ENCODE data around the gene MTNR1A.

Gene MTNR1A

DNA sequence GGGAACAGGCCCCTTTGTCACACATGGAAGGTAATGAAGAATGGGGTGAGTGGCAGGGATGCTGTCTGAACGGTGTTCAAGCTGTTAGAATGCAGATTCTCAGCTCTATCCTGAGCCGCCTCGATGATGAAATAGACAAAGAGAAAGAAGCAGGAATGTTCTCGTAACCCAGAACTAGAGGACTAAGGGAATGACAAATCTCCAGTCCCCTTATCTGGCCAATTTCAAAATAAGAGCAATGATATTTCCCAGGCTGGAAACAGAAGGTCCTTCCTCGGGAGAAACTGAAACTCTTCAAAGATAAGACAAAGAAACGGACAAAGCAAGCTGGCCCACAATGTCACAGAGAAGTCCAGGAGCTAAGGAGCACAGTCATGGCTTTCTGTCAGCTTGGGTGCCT lies 29.5 kb upstream of the MTNR1A start:
- Histone ChIP-seq H3K9ac (ENCODE audit: low read depth, low read length) (no peak overlapping the region), H3K36me3 (ENCODE audit: insufficient read depth, low read length) (peaks cover 11% of the 10 kb centered on the region), H3K4me1 (ENCODE audit: insufficient read depth, low read length) (no peaks in the 10 kb centered on the region), H3K9me3 (ENCODE audit: control insufficient read depth, insufficient read depth, low read length) (peaks cover 5% of the 10 kb centered on the region)

DNA sequence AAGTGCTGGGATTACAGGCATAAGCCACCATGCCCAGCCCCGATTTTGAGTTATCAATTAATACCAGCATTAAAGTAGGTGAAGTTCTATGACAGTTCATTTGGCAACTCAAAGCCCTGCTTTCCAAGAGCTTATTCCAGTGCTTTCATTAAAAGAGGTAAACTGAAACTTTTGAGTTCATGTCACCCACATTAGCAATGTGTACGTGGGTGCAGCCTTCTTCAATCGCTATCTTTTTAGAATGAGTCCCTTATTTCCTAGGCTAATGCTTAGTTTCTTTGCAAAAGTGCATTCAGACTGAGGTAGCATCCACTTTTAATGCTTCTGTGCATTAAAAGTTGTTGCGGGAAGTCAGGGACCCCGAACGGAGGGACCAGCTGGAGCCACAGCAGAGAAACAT lies 26.1 kb upstream of the MTNR1A start:
- Histone ChIP-seq H3K9me3 (ENCODE audit: control insufficient read depth, insufficient read depth, low read length) (peaks cover 5% of the 10 kb centered on the region), H3K36me3 (ENCODE audit: insufficient read depth, low read length) (peaks cover 4% of the 10 kb centered on the region), H3K9ac (ENCODE audit: low read depth, low read length) (no peak overlapping the region), H3K4me1 (ENCODE audit: insufficient read depth, low read length) (no peaks in the 10 kb centered on the region)

DNA sequence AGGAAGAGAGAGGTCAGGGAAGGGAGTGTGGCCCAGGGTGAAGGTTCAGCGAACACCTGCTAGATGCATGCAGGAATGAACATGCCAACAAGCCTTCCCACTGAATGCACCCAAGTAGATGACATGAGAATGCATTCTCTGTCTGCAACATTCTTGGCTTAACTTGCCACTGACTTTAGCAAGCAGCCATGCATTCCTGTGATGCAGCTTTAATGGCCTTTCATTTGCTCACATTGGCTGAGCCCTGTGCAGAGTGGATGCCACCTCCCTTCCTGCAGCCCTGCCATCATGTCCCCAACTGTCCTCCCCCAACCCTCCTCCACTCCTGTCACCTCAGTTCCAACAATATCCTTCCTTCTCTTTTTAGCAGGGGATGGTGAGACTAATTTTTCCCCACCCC lies 25.3 kb upstream of the MTNR1A start:
- Histone ChIP-seq H3K9me3 (ENCODE audit: control insufficient read depth, insufficient read depth, low read length) (peaks cover 5% of the 10 kb centered on the region), H3K36me3 (ENCODE audit: insufficient read depth, low read length) (peaks cover 4% of the 10 kb centered on the region), H3K9ac (ENCODE audit: low read depth, low read length) (no peak overlapping the region), H3K4me1 (ENCODE audit: insufficient read depth, low read length) (no peaks in the 10 kb centered on the region)

DNA sequence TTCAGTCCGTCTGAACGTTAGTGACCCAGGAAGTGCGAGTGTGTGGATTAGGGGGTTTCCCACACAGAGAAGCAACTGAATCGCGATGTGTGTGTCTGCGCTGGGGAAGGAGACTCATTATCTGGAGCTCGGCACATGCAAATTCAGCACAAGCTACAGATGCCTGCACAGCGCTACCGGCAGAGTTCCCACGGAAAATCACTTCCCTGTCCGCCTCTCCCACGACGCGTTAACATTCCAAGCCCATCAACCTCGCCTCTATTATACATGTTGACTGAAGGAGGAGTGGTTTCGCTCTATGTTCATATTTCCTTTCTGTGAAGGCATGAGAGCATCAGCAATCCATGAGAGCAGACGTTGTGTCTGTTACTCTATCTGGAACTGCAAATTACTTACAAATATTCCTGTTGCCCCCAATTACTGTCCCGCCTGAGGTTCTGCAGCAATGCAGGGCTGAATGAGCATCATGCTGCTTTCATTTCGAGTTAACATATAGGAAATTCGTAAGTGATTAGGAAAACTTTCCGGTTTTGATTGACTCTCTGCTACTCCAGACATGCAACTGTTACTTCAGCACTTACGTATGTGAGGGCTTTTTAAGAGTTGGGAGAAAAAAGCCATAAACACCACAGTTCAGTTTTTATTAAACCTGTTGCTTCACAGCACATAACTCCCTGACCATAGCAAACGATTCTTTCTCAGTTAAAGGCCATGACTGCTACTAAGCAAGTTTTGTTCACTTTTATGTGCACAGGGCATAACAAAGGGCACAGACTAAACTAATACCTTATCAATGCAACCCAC lies 15.0 kb upstream of the MTNR1A start:
- Histone ChIP-seq H3K9ac (ENCODE audit: low read depth, low read length) (no peak overlapping the region), H3K36me3 (ENCODE audit: insufficient read depth, low read length) (no peaks in the 10 kb centered on the region), H3K9me3 (ENCODE audit: control insufficient read depth, insufficient read depth, low read length) (no peaks in the 10 kb centered on the region), H3K4me1 (ENCODE audit: insufficient read depth, low read length) (no peaks in the 10 kb centered on the region)

GRCh38 chr4:186569533-186570192 lies 14.3 kb upstream of the MTNR1A start:
- H3K9ac ChIP-seq (ENCODE audit: low read depth, low read length): no peak overlapping the region
- no peaks in the 10 kb centered on the region for H3K9me3 ChIP-seq (ENCODE audit: control insufficient read depth, insufficient read depth, low read length)
- no peaks in the 10 kb centered on the region for H3K4me1 ChIP-seq (ENCODE audit: insufficient read depth, low read length)
- no peaks in the 10 kb centered on the region for H3K36me3 ChIP-seq (ENCODE audit: insufficient read depth, low read length)

DNA sequence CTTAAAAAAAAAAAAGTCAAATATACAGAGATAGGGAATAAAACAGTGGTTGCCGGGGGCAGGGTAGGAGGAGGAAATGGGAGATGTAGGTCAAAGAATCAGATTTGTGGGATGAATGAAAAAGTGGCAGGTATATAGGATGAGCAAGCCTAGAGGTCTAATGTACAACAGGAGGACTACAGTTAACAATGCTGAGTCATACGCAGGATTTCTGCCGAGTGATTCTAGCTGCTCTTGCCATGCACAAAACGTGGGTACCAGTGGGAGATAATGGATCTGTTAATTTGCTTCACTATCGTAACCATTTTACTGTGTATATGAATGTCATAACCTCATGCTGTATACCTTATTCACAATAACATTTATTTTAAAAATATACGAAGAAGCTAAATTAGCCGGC lies 10.7 kb upstream of the MTNR1A start:
- Histone ChIP-seq H3K9ac (ENCODE audit: low read depth, low read length) (no peak overlapping the region), H3K4me1 (ENCODE audit: insufficient read depth, low read length) (no peaks in the 10 kb centered on the region), H3K9me3 (ENCODE audit: control insufficient read depth, insufficient read depth, low read length) (no peaks in the 10 kb centered on the region), H3K36me3 (ENCODE audit: insufficient read depth, low read length) (no peaks in the 10 kb centered on the region)

DNA sequence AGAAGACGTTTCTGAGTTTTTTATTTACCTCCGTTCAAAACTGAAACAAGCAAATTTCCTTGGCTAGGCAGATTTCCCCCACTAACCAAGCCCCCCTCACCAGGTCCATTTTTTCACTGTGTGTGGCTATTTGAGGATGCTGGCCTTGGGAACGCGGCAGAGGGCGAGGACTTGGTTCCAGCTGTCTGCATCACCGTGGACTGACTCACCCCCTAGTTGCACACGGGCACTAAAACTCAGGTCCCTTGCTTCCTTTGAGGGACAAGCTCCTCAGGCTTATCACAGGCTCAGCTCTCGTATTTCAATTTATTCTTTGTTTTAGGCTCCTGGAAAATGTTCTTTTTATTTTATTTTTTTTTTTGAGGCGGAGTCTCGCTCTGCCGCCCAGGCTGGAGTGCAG lies 8.4 kb upstream of the MTNR1A start:
- no peaks in the 10 kb centered on the region for H3K4me1 ChIP-seq (ENCODE audit: insufficient read depth, low read length)
- no peak overlapping the region for H3K9ac ChIP-seq (ENCODE audit: low read depth, low read length)
- H3K9me3 ChIP-seq (ENCODE audit: control insufficient read depth, insufficient read depth, low read length): no peaks in the 10 kb centered on the region
- no peaks in the 10 kb centered on the region for H3K36me3 ChIP-seq (ENCODE audit: insufficient read depth, low read length)

DNA sequence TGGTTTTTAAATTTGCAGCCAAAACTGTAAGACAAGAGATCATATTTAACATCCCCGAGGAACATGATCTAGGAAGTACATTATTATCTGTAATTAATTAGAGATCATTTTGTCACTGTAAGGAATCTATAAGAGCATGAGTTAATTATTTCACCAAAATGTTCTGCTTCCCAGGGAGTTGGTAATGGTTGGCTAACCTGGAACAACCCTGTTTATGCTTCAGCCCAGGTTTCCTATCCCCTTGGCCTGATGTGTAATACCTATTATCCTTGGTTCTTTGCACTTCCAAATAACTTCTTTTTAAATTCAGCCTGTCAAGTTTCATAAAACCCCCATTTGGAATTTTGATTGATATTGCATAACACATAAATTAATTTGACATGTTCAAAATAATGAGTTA lies 6.4 kb upstream of the MTNR1A start:
- H3K9ac ChIP-seq (ENCODE audit: low read depth, low read length): no peak overlapping the region
- H3K9me3 ChIP-seq (ENCODE audit: control insufficient read depth, insufficient read depth, low read length): no peaks in the 10 kb centered on the region
- no peaks in the 10 kb centered on the region for H3K4me1 ChIP-seq (ENCODE audit: insufficient read depth, low read length)
- no peaks in the 10 kb centered on the region for H3K36me3 ChIP-seq (ENCODE audit: insufficient read depth, low read length)

GRCh38 chr4:186560647-186561046 lies 5.3 kb upstream of the MTNR1A start:
- no peaks in the 10 kb centered on the region for H3K9me3 ChIP-seq (ENCODE audit: control insufficient read depth, insufficient read depth, low read length)
- no peaks in the 10 kb centered on the region for H3K36me3 ChIP-seq (ENCODE audit: insufficient read depth, low read length)
- H3K9ac ChIP-seq (ENCODE audit: low read depth, low read length): no peak overlapping the region
- no peaks in the 10 kb centered on the region for H3K4me1 ChIP-seq (ENCODE audit: insufficient read depth, low read length)

- Histone ChIP-seq H3K9me3 (ENCODE audit: control insufficient read depth, insufficient read depth, low read length) (no peaks in the 10 kb centered on the region), H3K9ac (ENCODE audit: low read depth, low read length) (no peak overlapping the region), H3K4me1 (ENCODE audit: insufficient read depth, low read length) (no peaks in the 10 kb centered on the region), H3K36me3 (ENCODE audit: insufficient read depth, low read length) (no peaks in the 10 kb centered on the region)
Observed at GRCh38 chr4:186557486-186557885, 2.1 kb upstream of the MTNR1A start.

- Histone ChIP-seq H3K4me1 (ENCODE audit: insufficient read depth, low read length) (no peaks in the 10 kb centered on the region), H3K36me3 (ENCODE audit: insufficient read depth, low read length) (no peaks in the 10 kb centered on the region), H3K9me3 (ENCODE audit: control insufficient read depth, insufficient read depth, low read length) (no peaks in the 10 kb centered on the region), H3K9ac (ENCODE audit: low read depth, low read length) (no peak overlapping the region)
Observed at GRCh38 chr4:186557061-186557460, 1.7 kb upstream of the MTNR1A start.

DNA sequence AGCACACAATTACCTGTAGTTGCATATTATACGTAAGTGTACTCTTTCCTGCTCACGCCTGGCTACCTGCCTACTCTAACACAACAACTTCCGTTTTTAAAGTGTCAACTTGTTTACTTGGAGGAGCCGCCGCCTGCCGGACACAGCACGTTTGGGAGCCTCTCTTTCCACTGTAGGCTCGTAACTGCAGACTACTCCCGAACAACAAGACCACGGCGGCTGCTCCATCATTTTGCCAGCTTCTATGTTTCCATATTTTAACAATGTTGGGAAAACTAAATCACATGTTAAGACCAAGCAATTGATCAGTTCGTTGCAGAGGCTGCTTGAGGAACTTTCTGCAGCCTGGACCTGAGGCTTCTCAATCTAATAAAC lies 841 bp downstream of the MTNR1A start:
- no peaks in the 10 kb centered on the region for H3K9me3 ChIP-seq (ENCODE audit: control insufficient read depth, insufficient read depth, low read length)
- H3K4me1 ChIP-seq (ENCODE audit: insufficient read depth, low read length): no peaks in the 10 kb centered on the region
- peak overlapping the region; percentile 61; the same call in 1 of the 2 replicates for H3K9ac ChIP-seq (ENCODE audit: low read depth, low read length)
- H3K36me3 ChIP-seq (ENCODE audit: insufficient read depth, low read length): no peaks in the 10 kb centered on the region

DNA sequence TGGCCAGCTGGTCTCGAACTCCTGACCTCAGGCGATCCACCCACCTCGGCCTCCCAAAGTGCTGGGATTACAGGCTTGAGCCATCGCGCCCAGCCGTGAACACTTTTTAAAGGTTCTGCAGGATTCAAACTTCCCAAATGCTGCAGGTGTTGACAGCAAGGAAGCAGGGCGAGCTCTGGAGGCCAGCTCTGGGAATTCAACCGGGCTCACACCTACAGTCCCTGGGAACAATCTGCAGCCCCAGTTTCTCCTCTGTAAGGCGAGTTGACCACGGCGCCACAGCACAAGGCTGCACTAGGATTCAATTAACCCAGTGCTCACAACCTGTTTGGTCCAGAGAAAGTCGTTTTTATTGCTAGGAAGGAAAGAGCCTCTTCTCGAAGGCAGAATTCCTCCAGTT lies 1.6 kb downstream of the MTNR1A start:
- H3K9ac ChIP-seq (ENCODE audit: low read depth, low read length): no peak overlapping the region
- H3K36me3 ChIP-seq (ENCODE audit: insufficient read depth, low read length): no peaks in the 10 kb centered on the region
- H3K9me3 ChIP-seq (ENCODE audit: control insufficient read depth, insufficient read depth, low read length): no peaks in the 10 kb centered on the region
- no peaks in the 10 kb centered on the region for H3K4me1 ChIP-seq (ENCODE audit: insufficient read depth, low read length)

- H3K36me3 ChIP-seq (ENCODE audit: insufficient read depth, low read length): no peaks in the 10 kb centered on the region
- H3K9me3 ChIP-seq (ENCODE audit: control insufficient read depth, insufficient read depth, low read length): no peaks in the 10 kb centered on the region
- H3K9ac ChIP-seq (ENCODE audit: low read depth, low read length): no peak overlapping the region
Observed at GRCh38 chr4:186551849-186552248, 3.5 kb downstream of the MTNR1A start.

GRCh38 chr4:186545436-186545835 lies 9.9 kb downstream of the MTNR1A start:
- Histone ChIP-seq H3K4me1 (ENCODE audit: insufficient read depth, low read length) (no peaks in the 10 kb centered on the region), H3K9me3 (ENCODE audit: control insufficient read depth, insufficient read depth, low read length) (no peaks in the 10 kb centered on the region), H3K9ac (ENCODE audit: low read depth, low read length) (no peak overlapping the region), H3K36me3 (ENCODE audit: insufficient read depth, low read length) (no peaks in the 10 kb centered on the region)

More at GRCh38 chr4:186551849-186552248, 3.5 kb downstream of the MTNR1A start:
- no peaks in the 10 kb centered on the region for H3K4me1 ChIP-seq (ENCODE audit: insufficient read depth, low read length)
